Activated naive CD4-positive, alpha-beta T cell treated with anti-CD3 and anti-CD28 coated beads, Interleukin-2, amount 10 ng/mL, durations not matched to agents 7 days and 5 days (primary cell): Measurements from ENCODE around the gene CXXC5.
A peak's percentile ranks its signal among the peaks of the same experiment; 100 is the strongest.

ENCODE experiments used
- CTCF ChIA-PET: fragments of 350-600 bp; sonication (Branson Sonifier 250); formaldehyde crosslinking; loops from one replicate; lab custom pipeline; 2021; ENCODE audit warnings: antibody characterized with exemption; lab: Charles Lee
- DNase-seq: peaks from one replicate; pipeline ENCODE4 v3.0.0-alpha.2; 2020
- H3K27ac Mint-ChIP-seq: one replicate; pipeline ENCODE4 v1.8.0; 2021; ENCODE audit warnings: mild to moderate bottlenecking, moderate library complexity, mixed read lengths
- H3K27me3 Mint-ChIP-seq: one replicate; pipeline ENCODE4 v1.8.0; 2021; ENCODE audit warnings: mild to moderate bottlenecking, mixed read lengths
- H3K36me3 Mint-ChIP-seq: one replicate; pipeline ENCODE4 v1.8.0; 2021; ENCODE audit warnings: mixed read lengths
- H3K4me1 Mint-ChIP-seq: one replicate; pipeline ENCODE4 v1.8.0; 2021; ENCODE audit warnings: mixed read lengths
- H3K4me3 Mint-ChIP-seq: one replicate; pipeline ENCODE4 v1.8.0; 2021; ENCODE audit warnings: mild to moderate bottlenecking, moderate library complexity, mixed read lengths
- H3K9me3 Mint-ChIP-seq: one replicate; pipeline ENCODE4 v1.8.0; 2021; ENCODE audit warnings: mixed read lengths

Gene CXXC5

DNA sequence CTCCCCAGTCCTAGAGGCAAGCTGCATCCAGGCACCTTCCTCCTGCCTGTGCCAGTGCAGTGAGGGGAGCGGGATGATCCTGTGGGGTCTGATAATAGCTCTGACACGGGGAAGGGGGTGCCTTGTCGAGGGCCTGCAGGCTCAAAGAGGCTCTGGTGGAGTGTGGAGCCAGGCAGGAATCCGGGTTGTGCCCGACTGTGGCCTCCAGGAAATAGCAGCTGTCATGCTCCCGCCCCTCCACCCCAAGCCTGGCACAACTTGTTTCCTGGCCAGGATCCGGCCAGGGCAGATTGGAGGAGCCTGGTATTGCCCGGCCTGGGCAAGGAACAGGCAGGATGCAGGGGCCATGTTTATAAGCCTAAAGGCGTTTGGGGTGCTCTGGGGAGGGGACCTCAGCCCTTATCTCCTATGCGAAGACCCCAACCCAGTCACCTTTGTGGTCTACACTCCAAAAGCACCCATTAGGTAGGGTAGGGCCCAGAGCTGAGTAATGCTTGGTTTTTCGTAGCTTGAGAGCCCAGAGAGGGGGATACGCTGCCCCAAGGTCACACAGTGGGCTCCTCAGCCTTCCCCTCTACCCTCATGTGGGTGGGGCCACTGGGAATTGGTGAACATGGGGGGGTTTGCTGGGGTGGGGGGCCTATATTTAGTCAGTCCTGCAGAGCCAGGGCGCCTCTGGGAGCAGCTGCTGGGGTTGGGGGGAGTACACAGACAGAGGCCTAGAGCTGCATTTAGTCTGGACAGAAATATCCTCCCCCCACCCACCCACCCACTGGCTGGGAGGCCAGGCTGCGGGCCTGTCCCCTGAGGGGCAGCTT is 12.2 kb downstream of the CXXC5 start:
- no peak overlapping the region for H3K27ac Mint-ChIP-seq
- H3K9me3 Mint-ChIP-seq: no peaks in the 10 kb centered on the region
- no peaks in the 10 kb centered on the region for H3K36me3 Mint-ChIP-seq
- no peaks in the 10 kb centered on the region for H3K4me1 Mint-ChIP-seq
- no peak for DNase-seq
- no peak overlapping the region for H3K4me3 Mint-ChIP-seq
- H3K27me3 Mint-ChIP-seq: peaks cover 75% of the 10 kb centered on the region
- CTCF ChIA-PET: interaction anchor here (1.1 kb wide), 1 partner anchor 25 kb away, joined by 3 read pairs; no protein-coding TSS in a partner anchor

DNA sequence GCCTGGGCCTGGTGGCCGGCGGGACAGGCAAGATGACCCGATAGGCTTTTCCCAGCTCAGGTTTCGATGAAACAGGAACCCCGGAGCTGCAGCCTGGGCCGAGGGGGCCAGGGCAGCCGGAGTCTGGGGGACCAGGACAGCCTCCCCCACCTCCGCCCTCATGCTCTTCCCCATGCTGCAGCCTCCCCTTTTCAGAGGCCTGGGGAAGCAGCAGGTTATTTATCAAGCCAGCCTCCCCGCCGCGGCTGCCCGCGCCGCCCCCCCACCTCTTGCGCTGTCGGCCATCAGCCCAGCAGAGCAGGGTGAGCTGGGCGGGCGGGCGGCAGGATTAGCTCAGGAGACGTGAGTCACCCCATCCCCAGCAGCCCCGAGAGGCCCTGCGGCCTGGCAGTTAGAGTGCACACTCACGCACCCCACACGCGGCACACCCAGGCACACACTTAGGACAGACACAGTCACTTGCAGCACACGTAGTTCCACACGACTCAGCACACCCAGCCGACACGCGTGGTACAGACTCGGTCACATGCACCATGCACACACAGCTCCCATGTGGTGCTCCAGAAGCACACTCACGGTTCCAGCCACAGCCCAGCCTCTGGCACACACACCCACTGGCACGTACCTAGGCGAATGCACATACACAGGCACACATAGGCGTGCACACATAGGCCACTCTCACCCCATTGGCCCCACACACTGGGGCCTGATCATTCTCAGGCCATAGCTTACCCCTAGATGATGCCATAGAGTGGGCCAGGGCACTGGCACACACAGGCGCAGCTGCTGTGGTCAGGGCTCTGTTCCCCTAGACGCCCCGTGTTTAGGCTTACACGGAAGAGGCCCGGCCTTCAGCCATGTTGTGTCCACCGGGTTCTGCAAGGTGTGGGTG is 13.0 kb downstream of the CXXC5 start:
- H3K9me3 Mint-ChIP-seq: no peaks in the 10 kb centered on the region
- no peak overlapping the region for H3K4me3 Mint-ChIP-seq
- H3K27ac Mint-ChIP-seq: no peak overlapping the region
- CTCF ChIA-PET: no interaction called here
- no peak for DNase-seq
- no peaks in the 10 kb centered on the region for H3K36me3 Mint-ChIP-seq
- peaks cover 78% of the 10 kb centered on the region for H3K27me3 Mint-ChIP-seq
- H3K4me1 Mint-ChIP-seq: peaks cover under 1% of the 10 kb centered on the region

DNA sequence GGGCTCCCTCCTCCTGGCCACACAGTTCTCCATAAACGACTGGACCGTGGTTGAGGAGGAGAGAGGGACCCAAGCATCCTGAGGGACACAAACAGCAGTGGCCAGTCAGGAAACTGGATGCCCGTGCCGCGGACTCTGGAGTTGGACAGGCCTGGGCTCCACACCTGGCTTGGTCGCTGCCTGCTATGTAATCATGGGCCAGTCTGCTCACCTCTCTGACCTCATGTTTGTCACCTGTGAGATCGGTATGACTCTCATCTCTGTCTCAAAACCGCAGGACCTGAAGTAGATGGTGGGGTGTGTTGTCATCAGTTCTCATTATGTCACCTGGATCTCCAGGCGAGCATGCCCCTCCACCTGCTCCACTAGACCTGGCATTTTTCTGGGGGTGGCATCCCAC is 14.5 kb downstream of the CXXC5 start:
- CTCF ChIA-PET: no interaction called here
- H3K9me3 Mint-ChIP-seq: no peaks in the 10 kb centered on the region
- H3K4me3 Mint-ChIP-seq: no peak overlapping the region
- H3K4me1 Mint-ChIP-seq: peaks cover 15% of the 10 kb centered on the region
- no peak overlapping the region for H3K27ac Mint-ChIP-seq
- H3K27me3 Mint-ChIP-seq: peaks cover 79% of the 10 kb centered on the region
- DNase-seq: no peak
- no peaks in the 10 kb centered on the region for H3K36me3 Mint-ChIP-seq

DNA sequence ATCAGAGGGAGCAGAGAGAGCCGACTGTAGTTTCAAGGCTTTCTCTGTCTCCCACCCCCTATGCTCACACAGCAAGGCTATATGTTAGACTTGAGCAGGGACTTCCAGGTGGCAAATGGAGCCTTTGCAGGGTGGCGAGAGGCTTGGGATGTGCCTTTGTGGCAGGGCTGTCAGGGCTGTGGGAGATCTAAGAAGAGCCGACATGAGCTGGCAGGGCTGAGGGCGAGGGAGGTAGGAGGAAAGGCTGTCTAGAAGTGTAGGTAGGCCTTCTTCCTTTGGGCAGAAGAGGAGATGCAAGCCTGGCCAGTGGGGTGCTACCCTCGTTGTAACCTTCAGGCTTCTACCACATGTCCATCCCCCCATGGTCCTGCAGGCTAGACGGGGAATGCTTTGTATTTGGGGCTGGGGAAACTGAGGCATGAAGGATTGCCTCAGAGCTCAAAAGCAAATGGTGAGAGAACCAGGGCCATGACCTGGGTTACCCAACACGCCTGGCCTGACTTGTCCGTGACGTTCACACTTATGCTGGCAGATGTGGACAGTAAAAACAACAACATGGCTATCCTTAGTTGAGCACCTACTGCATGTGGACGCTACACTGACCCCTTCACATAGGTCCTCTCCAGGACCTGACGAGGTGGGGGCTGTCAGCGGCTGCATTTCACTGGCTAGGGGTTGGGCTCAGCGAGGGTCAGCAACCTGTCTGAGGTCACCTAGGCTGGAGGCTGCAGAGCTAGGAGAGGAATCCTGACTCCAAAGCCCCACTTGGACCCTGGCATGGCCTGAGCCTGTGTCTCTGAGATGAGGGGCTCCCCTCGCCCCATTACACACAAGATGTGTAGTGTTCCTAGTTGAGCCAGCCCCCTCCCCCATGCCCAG is 15.3 kb downstream of the CXXC5 start:
- H3K4me3 Mint-ChIP-seq: no peak overlapping the region
- CTCF ChIA-PET: interaction anchor here (0.5 to 0.8 kb wide), 2 partner anchors 31 to 73 kb away, joined by 3 to 4 read pairs; no protein-coding TSS in a partner anchor
- no peaks in the 10 kb centered on the region for H3K36me3 Mint-ChIP-seq
- peaks cover 72% of the 10 kb centered on the region for H3K27me3 Mint-ChIP-seq
- H3K4me1 Mint-ChIP-seq: peaks cover 20% of the 10 kb centered on the region
- DNase-seq: no peak
- no peaks in the 10 kb centered on the region for H3K9me3 Mint-ChIP-seq
- H3K27ac Mint-ChIP-seq: no peak overlapping the region

DNA sequence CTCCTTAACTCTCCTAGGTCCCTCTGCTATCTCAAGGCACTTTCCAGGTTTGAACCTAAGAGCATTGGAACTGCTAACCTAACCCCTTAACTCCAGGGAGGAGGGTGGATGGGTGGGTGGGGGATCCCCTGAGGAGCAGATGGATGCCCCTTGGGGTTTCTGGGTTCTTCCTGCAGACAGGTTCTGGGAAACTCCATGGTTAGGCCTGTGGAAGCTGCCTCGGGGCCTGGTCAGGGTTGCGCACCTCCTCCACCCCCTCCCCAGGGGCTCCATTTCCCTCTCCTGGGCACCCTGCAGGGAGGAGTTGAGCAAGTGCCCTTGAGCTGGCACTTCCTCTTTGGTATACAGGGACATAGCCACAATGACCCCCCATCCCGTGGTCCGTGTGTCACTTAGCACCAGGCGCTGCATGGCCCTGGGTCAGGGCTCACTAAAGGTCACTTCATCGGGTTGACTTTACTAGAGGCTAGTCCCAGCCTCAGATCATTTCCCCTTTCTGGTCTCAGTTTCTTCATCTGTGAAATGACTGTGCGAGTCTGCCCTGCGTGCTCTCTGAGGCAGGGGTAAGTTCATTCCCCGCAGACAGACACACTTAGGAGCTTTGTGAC is 16.0 kb downstream of the CXXC5 start:
- H3K27ac Mint-ChIP-seq: no peak overlapping the region
- H3K4me1 Mint-ChIP-seq: peaks cover 27% of the 10 kb centered on the region
- no peaks in the 10 kb centered on the region for H3K36me3 Mint-ChIP-seq
- no peaks in the 10 kb centered on the region for H3K9me3 Mint-ChIP-seq
- H3K4me3 Mint-ChIP-seq: no peak overlapping the region
- no peak for DNase-seq
- peaks cover 72% of the 10 kb centered on the region for H3K27me3 Mint-ChIP-seq
- CTCF ChIA-PET: interaction anchor here (0.8 kb wide), 1 partner anchor 32 kb away, joined by 3 read pairs; no protein-coding TSS in a partner anchor

DNA sequence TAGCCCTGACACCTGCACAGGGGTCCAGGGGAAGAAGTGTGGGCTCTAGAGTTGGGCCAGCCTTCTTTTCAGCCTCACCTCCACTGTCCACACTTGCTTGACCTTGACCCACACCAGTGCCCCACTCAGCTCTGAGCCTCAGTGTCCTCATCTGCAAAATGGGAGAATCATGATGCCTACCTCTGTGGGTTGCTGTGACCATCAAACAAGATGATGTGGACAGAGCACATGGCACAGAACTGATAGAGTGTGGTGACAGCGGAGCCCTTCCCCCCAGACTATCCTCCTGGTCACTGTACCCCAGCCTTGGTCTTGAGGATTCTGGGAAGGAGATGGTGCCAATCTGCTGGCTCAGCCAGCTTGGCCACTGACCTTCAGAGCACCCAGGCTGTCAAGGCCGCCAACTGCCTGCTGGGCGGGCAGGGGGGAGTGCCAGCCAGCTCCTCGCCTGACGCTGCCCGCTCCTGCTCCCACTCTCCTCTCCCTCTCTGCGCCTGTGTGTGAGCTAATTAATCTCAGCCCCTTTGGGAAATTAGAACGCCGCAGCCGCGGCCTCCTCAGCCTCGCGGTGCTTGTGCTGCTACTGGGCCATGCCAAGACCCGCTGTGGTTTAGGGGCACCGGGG is 16.7 kb downstream of the CXXC5 start:
- DNase-seq: no peak
- CTCF ChIA-PET: no interaction called here
- peaks cover 32% of the 10 kb centered on the region for H3K4me1 Mint-ChIP-seq
- no peaks in the 10 kb centered on the region for H3K36me3 Mint-ChIP-seq
- H3K9me3 Mint-ChIP-seq: no peaks in the 10 kb centered on the region
- no peak overlapping the region for H3K27ac Mint-ChIP-seq
- no peak overlapping the region for H3K4me3 Mint-ChIP-seq
- peaks cover 71% of the 10 kb centered on the region for H3K27me3 Mint-ChIP-seq

DNA sequence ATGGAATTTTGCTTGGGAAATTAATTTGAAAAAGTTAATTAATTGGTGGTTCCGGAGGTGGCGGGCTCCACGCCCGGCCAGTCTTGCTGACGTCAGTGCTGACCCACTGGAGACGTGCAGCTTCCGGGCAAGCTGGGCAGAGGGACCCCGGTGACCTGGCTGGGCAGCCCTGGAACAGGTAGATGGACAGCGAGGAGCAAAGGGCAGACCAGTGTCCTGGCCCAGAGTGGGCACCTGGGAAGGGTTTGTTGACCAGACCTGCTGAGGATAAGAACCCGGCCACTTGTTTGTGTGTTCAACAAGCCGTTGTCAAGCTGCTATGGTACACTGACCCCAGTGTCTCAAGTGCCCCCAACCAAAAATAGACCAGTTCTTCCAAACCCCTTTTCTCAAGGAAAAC is 17.5 kb downstream of the CXXC5 start:
- H3K36me3 Mint-ChIP-seq: no peaks in the 10 kb centered on the region
- CTCF ChIA-PET: interaction anchor here (1.0 kb wide), 2 partner anchors 19 to 28 kb away, joined by 3 read pairs; no protein-coding TSS in a partner anchor
- DNase-seq: no peak
- no peaks in the 10 kb centered on the region for H3K9me3 Mint-ChIP-seq
- peaks cover 74% of the 10 kb centered on the region for H3K27me3 Mint-ChIP-seq
- peaks cover 38% of the 10 kb centered on the region for H3K4me1 Mint-ChIP-seq
- H3K27ac Mint-ChIP-seq: no peak overlapping the region
- no peak overlapping the region for H3K4me3 Mint-ChIP-seq

DNA sequence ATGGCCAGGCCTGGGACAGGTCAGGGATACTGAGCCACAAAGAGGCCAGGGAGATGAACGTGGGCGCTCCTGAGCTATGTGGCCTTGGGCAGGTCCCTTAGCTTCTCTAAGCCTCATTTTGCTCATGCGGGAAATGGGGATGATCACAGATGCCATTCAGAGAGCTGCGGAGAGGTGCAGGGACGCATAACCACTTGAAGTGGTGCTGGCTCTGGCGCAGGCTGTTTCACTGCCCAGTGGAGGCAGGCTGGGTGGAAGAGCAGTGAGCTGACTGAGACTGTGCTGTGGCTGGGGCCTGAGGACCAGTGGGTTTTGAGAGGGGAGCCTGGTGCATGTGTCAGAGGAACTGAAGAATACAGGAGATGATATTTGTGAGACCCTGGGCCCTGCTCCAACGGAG is 18.4 kb downstream of the CXXC5 start:
- H3K36me3 Mint-ChIP-seq: no peaks in the 10 kb centered on the region

DNA sequence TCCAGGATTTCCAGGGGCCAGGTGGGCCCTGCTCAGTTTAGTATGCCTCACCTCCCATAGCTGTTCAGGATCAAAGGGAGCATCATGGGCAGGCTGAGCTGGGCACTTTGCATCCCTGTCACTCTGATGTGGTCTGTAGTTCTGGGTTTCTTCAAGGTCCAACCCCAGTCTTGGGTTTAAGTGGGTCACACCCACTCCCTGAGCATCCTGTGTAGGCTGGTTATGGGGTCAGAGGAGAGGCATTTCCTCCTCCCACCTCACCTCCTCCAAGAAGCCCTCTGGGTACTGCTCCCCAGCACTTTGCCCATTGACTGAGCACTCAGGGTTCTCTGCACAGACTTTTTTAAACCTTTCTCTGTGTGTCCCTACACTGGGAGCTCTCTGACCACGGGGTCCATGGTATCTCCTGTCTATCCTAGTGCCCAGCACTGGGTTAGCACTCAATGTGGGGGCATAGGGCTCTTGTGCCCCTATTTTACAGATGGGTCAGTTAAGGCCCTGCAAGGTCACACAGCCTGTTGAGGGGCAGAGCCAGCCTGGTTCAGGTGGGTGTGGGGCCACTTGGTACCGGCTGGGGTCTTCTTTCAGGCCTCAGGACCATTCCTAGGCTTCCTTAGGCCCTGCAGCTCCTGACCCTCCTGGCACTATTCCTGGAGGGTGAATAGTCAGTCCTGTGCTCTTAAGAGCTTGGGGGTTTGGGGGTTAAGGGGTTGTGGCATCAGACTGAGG is 19.0 kb downstream of the CXXC5 start:
- CTCF ChIA-PET: no interaction called here
- Mint-ChIP-seq H3K9me3 (no peaks in the 10 kb centered on the region), H3K4me3 (no peak overlapping the region), H3K4me1 (peaks cover 40% of the 10 kb centered on the region), H3K36me3 (no peaks in the 10 kb centered on the region), H3K27me3 (peaks cover 64% of the 10 kb centered on the region), H3K27ac (no peak overlapping the region)
- peak; percentile 38 for DNase-seq

More for the DNA sequence above, 18.4 kb downstream of the CXXC5 start:
- H3K27ac Mint-ChIP-seq: no peak overlapping the region
- no peak overlapping the region for H3K4me3 Mint-ChIP-seq
- DNase-seq: no peak
- H3K27me3 Mint-ChIP-seq: peaks cover 70% of the 10 kb centered on the region
- H3K9me3 Mint-ChIP-seq: no peaks in the 10 kb centered on the region
- CTCF ChIA-PET: interaction anchor here (1.0 kb wide), 2 partner anchors 18 to 27 kb away, joined by 3 read pairs; no protein-coding TSS in a partner anchor
- peaks cover 40% of the 10 kb centered on the region for H3K4me1 Mint-ChIP-seq

DNA sequence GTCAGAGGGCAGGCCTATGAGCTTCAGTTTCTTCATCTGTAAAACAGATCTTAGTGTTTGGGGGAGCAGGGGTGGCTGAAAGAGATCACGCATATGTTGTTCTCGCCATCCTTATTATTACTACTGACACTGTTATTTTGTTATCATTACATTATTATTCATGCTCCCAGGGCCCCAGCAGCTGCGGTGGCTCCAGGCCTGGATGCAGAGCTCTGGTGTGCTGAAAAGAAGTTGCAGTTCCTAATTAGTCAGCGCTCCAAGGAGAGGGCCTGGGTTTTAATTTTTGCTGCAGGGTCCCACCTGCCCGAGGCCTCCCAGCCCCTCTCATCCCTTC is 19.5 kb downstream of the CXXC5 start:
- DNase-seq: no peak
- H3K27me3 Mint-ChIP-seq: peaks cover 59% of the 10 kb centered on the region
- no peaks in the 10 kb centered on the region for H3K9me3 Mint-ChIP-seq
- H3K4me1 Mint-ChIP-seq: peaks cover 40% of the 10 kb centered on the region
- no peak overlapping the region for H3K27ac Mint-ChIP-seq
- no peaks in the 10 kb centered on the region for H3K36me3 Mint-ChIP-seq
- CTCF ChIA-PET: no interaction called here
- peak overlapping the region; percentile 46 for H3K4me3 Mint-ChIP-seq

DNA sequence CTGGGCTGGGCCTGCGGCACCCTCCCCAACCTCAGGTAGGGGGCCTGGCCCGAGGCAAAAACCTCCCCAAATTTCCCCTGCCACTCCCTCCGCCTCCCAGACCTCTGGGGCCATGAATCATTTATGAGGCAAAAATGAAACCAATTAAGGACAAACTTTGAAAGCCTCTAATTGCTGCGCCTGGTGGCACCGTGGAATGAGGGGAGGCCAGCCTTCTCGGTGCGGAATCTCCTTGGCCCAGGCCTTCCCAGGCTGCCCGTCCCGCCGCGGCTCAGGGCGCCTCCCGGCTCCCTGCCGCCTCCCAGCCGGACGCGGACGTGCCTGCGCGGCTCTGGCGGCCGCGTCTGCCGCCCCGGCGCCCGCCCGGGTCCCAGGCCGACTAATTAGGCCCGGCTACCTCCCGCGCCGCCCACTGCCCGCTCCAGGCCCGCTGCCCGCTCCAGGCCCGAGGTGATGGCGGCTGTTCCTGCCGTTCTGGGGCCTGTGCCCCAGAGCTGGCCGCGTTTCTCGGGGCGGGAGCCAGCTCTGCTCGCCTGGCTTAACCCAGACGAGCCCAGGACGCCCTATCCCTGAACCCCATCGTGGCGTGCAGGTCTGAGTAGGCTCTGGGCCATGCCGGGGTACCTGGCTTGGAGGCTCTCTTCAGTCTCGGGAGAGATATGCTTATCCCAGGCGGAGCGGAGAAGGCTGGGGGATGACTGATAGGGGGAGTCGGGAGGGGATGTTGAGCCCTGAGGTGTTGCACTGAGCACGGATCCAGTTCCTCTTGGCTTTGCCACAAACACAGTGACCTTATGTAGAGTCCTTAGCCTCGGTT is 20.1 kb downstream of the CXXC5 start:
- Mint-ChIP-seq H3K4me1 (peaks cover 40% of the 10 kb centered on the region), H3K27me3 (peaks cover 53% of the 10 kb centered on the region), H3K27ac (no peak overlapping the region), H3K36me3 (no peaks in the 10 kb centered on the region), H3K4me3 (peak overlapping the region; percentile 67), H3K9me3 (no peaks in the 10 kb centered on the region)
- DNase-seq: peak; percentile 60
- CTCF ChIA-PET: interaction anchor here (1.5 to 4.1 kb wide), 2 partner anchors 33 to 98 kb away, joined by 3 to 31 read pairs; no protein-coding TSS in a partner anchor
